Erythroblast (primary cell): ENCODE data around the gene PTGDR.

Experiments used
- GATA1 ChIP-seq: IDR thresholded peaks from 2 replicates; pipeline ENCODE4 v1.6.1; 2011; ENCODE audit warnings: low read depth, mild to moderate bottlenecking, control low read depth, low read length, moderate library complexity
- POLR2A ChIP-seq: IDR thresholded peaks from 2 replicates; pipeline ENCODE4 v1.6.1; 2011; ENCODE audit warnings: mild to moderate bottlenecking, low read length

- no peak for TF ChIP-seq POLR2A
- no peak for TF ChIP-seq GATA1
Measured at GRCh38 chr14:52254086-52254485, 13.4 kb upstream of the PTGDR start.
